ENCODE measurements around the gene SFXN3.

- TF ChIP-seq PATZ1 (CRISPR knock-in tag; IDR thresholded peaks at IDR 0.05; ENCODE audit: borderline replicate concordance) (no peak), POU6F1 (CRISPR knock-in tag; IDR thresholded peaks at IDR 0.05; ENCODE audit: borderline replicate concordance, low read depth) (no peak), ZNF70 (CRISPR knock-in tag; IDR thresholded peaks at IDR 0.05) (no peak), ARNTL (CRISPR knock-in tag; IDR thresholded peaks at IDR 0.05; ENCODE audit: borderline replicate concordance, low read depth) (no peak)
- TF ChIP-seq, protein P1, sequence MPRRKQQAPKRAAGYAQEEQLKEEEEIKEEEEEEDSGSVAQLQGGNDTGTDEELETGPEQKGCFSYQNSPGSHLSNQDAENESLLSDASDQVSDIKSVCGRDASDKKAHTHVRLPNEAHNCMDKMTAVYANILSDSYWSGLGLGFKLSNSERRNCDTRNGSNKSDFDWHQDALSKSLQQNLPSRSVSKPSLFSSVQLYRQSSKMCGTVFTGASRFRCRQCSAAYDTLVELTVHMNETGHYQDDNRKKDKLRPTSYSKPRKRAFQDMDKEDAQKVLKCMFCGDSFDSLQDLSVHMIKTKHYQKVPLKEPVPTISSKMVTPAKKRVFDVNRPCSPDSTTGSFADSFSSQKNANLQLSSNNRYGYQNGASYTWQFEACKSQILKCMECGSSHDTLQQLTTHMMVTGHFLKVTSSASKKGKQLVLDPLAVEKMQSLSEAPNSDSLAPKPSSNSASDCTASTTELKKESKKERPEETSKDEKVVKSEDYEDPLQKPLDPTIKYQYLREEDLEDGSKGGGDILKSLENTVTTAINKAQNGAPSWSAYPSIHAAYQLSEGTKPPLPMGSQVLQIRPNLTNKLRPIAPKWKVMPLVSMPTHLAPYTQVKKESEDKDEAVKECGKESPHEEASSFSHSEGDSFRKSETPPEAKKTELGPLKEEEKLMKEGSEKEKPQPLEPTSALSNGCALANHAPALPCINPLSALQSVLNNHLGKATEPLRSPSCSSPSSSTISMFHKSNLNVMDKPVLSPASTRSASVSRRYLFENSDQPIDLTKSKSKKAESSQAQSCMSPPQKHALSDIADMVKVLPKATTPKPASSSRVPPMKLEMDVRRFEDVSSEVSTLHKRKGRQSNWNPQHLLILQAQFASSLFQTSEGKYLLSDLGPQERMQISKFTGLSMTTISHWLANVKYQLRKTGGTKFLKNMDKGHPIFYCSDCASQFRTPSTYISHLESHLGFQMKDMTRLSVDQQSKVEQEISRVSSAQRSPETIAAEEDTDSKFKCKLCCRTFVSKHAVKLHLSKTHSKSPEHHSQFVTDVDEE (CRISPR knock-in tag; IDR thresholded peaks at IDR 0.05): no peak
These were observed 16.7 kb upstream of the SFXN3 start for GRCh38 chr10:101014230-101014884.
